Loucy (cell line): Measurements from ENCODE around the gene SERPINA5.

Experiments used
- CTCF ChIP-seq: fragments of 200-600 bp; sonication (generic); conservative IDR thresholded peaks from 2 replicates; pipeline ENCODE4 v1.5.1; 2014; ENCODE audit warnings: mild to moderate bottlenecking, antibody characterized with exemption, low read length
- EZH2phosphoT487 ChIP-seq: fragments of 200-600 bp; IDR thresholded peaks from 2 replicates; pipeline ENCODE4 v1.6.1; 2018; ENCODE audit warnings: antibody characterized with exemption, mild to moderate bottlenecking, moderate library complexity, borderline replicate concordance

GRCh38 chr14:94545131-94545841, 35.9 kb upstream of the SERPINA5 start:
- TF ChIP-seq EZH2phosphoT487 (no peak), CTCF (no peak)
